ENCODE results near the gene CLIC1.

DNA sequence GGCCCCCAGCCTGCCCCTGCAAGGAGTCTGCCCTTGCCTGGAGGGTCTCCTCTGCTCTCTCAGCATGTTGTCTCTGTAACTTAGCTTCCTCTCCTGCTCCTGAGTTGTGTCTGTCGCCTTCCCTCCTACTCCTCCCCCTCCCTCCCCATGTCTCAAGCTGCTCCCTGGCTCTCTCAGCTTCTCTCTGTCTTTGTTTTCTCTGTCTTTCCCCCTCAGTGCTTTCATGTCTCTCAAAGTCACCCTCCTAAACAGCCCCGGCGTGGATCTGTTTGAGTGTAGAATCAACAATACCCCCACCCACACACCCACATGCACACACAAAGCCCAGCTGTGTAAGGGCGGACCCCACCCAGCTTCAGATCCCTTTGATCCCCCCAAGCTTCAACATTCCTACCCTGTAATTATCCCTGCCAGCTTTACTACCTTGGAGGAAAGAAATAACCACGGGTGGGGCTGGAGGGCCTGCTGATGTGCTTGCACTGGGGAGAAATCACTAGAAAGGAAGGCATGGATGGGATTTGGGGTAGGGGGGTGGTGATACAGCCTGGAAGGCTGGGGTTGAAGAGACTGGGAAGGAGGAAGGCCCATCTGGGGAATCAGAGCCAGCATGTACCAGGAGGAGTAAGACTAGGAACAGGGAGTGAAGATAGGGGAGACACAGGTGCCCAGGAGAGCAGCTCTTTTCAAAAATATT is 22.2 kb downstream of the CLIC1 start:
- TF ChIP-seq, protein P1, sequence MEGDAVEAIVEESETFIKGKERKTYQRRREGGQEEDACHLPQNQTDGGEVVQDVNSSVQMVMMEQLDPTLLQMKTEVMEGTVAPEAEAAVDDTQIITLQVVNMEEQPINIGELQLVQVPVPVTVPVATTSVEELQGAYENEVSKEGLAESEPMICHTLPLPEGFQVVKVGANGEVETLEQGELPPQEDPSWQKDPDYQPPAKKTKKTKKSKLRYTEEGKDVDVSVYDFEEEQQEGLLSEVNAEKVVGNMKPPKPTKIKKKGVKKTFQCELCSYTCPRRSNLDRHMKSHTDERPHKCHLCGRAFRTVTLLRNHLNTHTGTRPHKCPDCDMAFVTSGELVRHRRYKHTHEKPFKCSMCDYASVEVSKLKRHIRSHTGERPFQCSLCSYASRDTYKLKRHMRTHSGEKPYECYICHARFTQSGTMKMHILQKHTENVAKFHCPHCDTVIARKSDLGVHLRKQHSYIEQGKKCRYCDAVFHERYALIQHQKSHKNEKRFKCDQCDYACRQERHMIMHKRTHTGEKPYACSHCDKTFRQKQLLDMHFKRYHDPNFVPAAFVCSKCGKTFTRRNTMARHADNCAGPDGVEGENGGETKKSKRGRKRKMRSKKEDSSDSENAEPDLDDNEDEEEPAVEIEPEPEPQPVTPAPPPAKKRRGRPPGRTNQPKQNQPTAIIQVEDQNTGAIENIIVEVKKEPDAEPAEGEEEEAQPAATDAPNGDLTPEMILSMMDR (conservative IDR thresholded peaks at IDR 0.05; ENCODE audit: low read depth, low read length) = no peak
- TF ChIP-seq EZH2 (IDR thresholded peaks at IDR 0.05; ENCODE audit: borderline replicate concordance, low read depth, low read length, poor library complexity, severe bottlenecking) = no peak

Data from A673 (cell line).